Measurements from ENCODE around the gene AMACR. TPM values are rescaled to one million over a fixed set of nuclear protein-coding genes. Genes with fewer than 3 reads are reported as not detected.

Gene AMACR
- total RNA-seq, 2 experiments from 2014 or later, result 6.5 to 7.7 TPM

DNA sequence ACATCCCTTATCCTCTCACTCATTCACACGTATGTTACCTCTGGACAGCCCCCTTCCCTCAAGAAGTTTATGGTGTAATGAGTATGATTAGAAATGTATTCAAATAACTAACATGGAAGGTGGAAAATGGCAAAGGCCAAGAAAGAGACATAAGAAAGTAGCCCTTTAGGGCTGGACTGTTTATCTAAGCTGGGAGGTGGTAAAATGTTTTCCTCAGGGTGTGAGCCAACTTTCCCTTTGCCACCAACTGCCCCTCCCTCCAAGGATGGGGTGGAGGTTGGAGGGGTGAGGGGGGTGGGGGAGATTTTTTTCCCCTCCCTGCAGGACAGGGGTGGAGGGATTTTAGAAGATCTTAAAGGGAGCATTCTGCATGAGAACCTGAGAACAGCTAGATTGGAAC is 31.5 kb downstream of the AMACR start:
- Mint-ChIP-seq H3K27me3 (peaks cover 1% of the 10 kb centered on the region), H3K4me1 (ENCODE audit: low read depth) (peaks cover 10% of the 10 kb centered on the region), H3K27ac (no peak overlapping the region), H3K36me3 (ENCODE audit: low read depth) (no peaks in the 10 kb centered on the region), H3K9me3 (no peaks in the 10 kb centered on the region), H3K4me3 (no peak overlapping the region)
- no peak for ATAC-seq
- CTCF ChIA-PET, result no interaction called here
- no peak for DNase-seq
- intact Hi-C loops (cut with micrococcal nuclease), result no loop called here
- POLR2A ChIA-PET, result no interaction called here
- TF ChIP-seq, protein P1, sequence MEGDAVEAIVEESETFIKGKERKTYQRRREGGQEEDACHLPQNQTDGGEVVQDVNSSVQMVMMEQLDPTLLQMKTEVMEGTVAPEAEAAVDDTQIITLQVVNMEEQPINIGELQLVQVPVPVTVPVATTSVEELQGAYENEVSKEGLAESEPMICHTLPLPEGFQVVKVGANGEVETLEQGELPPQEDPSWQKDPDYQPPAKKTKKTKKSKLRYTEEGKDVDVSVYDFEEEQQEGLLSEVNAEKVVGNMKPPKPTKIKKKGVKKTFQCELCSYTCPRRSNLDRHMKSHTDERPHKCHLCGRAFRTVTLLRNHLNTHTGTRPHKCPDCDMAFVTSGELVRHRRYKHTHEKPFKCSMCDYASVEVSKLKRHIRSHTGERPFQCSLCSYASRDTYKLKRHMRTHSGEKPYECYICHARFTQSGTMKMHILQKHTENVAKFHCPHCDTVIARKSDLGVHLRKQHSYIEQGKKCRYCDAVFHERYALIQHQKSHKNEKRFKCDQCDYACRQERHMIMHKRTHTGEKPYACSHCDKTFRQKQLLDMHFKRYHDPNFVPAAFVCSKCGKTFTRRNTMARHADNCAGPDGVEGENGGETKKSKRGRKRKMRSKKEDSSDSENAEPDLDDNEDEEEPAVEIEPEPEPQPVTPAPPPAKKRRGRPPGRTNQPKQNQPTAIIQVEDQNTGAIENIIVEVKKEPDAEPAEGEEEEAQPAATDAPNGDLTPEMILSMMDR (IDR thresholded peaks at IDR 0.05), result no peak

DNA sequence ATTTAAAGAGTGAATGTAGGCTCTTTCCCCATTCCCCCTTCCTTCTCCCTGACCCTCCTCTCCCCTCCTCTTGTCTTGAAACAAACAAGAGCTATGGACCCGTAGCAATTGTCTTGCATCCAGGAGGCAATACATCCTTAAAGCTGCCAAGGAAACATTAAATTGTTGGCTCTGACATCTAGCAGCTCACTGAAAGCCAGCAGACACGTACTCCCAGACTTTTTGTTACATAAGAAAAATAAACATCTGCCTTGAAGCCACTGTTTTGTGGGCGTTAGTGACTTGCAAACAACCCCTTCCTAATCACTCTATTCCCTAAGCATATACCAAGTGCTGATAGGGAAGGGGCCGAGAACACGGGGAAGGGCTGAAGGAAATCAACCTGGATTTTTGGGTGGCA is 32.0 kb downstream of the AMACR start:
- ChIA-PET POLR2A (no interaction called here), CTCF (no interaction called here)
- Mint-ChIP-seq H3K27me3 (peaks cover 1% of the 10 kb centered on the region), H3K27ac (no peak overlapping the region), H3K4me1 (ENCODE audit: low read depth) (peaks cover 10% of the 10 kb centered on the region), H3K4me3 (no peak overlapping the region), H3K36me3 (ENCODE audit: low read depth) (no peaks in the 10 kb centered on the region), H3K9me3 (no peaks in the 10 kb centered on the region)
- DNase-seq (no peak), ATAC-seq (no peak)
- TF ChIP-seq, protein P1 (IDR thresholded peaks at IDR 0.05), result no peak
- intact Hi-C loops (cut with micrococcal nuclease), result no loop called here

DNA sequence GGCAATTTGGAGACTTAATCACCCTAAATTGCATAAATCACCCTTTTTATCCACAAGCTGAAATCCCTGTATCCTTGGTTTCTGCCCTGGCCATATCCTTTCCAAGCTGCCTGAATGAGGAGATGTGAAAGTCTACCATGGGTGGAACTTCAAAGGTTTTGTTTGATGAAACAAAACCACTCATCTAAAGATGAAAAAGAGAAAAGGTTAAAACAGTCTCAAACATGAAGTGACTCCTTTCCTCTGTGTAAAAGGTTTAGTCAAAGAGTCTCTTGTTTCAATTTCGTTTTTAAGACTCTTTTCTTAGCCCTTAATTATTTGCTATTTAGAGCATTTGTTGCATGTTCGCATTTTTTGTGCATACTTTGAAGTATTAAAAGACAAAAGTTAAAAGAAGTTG is 34.6 kb downstream of the AMACR start:
- Mint-ChIP-seq H3K4me1 (ENCODE audit: low read depth) (peaks cover 10% of the 10 kb centered on the region), H3K9me3 (no peaks in the 10 kb centered on the region), H3K27me3 (peaks cover 1% of the 10 kb centered on the region), H3K27ac (no peak overlapping the region), H3K4me3 (no peak overlapping the region), H3K36me3 (ENCODE audit: low read depth) (no peaks in the 10 kb centered on the region)
- POLR2A ChIA-PET, result no interaction called here
- DNase-seq (no peak), ATAC-seq (peak; percentile 64)
- CTCF ChIA-PET, result no interaction called here
- TF ChIP-seq, protein P1 (IDR thresholded peaks at IDR 0.05), result no peak
- intact Hi-C loops (cut with micrococcal nuclease), result no loop called here

DNA sequence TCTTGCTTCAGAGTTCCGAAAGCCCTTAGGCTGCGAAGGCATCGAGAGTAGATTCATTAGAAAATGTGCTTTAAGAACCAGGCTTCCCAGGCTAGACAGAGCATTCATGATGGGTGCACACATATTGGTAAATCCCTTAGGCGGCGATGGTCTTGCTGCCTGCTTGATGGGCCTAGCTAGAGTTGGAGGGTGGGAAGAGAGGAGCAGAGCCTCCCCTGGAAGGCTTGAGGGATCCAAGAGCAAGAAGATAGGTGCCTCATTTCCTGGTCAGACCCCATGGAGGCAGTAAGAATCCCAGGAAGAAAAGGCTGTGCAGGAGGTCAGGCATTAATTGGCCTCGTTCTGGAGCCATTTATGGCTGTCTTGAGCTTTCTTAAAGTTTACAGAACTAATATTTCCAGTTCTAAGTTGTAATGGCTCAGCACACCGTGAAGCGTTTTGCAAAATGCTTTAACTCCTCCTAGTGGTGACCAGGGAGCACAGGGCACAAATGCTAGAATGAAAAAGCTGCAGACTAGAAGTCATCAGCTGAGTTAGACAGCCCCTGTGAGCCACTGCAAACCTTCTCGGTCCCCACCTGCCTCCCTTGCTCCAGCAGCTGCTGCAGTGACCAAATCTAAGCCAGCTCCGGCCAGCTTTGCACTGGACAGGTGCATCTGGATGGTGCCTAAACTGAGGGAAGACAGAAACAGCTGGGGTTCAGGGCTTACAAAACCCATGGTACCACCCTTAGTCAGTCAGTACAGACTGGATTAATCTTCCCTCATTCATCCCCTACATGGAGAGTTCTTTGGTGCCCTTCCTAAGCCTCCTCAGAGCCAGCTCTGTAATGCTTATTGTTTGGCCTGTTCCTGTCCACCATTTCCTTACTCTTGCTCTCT is 38.0 kb downstream of the AMACR start:
- Mint-ChIP-seq H3K27ac (no peak overlapping the region), H3K4me1 (ENCODE audit: low read depth) (peaks cover 14% of the 10 kb centered on the region), H3K36me3 (ENCODE audit: low read depth) (no peaks in the 10 kb centered on the region), H3K9me3 (no peaks in the 10 kb centered on the region), H3K27me3 (no peaks in the 10 kb centered on the region), H3K4me3 (no peak overlapping the region)
- ATAC-seq (peak; percentile 69), DNase-seq (peak; percentile 15)
- TF ChIP-seq, protein P1 (IDR thresholded peaks at IDR 0.05), result peak; percentile 50
- intact Hi-C loops (cut with micrococcal nuclease), result no loop called here
- CTCF ChIA-PET, result interaction anchor here (0.6 to 3.3 kb wide), 21 partner anchors 9 to 539 kb away, joined by 3 to 26 read pairs (median 4); partner anchors contain the start of gene RXFP3
- POLR2A ChIA-PET, result no interaction called here

DNA sequence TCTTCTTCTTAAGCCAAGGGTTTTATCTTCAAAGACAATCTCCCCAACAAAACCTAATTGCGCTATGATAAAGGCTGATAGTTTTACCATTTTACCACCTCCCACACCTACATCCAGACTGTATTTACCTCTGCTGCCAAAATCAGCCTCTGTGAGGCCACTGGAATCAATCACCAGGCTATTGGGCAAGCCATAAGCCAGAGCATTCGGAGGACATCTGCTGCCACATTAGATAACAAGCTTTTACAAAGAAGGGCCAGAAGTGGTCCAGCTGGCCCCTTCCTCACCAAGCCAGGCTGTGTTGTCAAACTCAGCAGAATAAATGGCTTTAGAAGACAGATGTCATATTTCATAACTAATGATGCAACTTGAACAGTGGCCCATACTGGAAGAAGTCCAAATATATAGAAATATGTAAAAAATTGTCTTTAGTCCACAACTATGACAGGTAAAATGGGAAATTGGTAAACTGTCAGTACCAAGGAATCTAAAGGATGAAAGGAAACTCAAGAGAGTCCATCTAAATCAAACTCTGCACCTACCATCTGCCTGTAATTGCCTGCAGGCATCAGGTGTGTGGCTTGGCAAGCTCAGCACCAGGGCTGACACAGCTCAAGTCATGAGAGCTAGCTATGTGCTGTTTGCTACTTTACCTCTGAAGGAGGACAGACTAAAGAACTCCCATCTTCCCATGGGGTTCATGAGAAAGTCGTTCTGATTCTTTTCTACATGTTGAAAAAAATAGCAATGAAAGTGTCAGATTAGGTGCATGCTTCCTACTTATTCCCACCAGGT is 39.4 kb downstream of the AMACR start:
- no peak for DNase-seq
- no peaks in the 10 kb centered on the region for H3K27me3 Mint-ChIP-seq
- H3K9me3 Mint-ChIP-seq, result no peaks in the 10 kb centered on the region
- no peak overlapping the region for H3K4me3 Mint-ChIP-seq
- intact Hi-C loops (cut with micrococcal nuclease), result no loop called here
- H3K27ac Mint-ChIP-seq, result no peak overlapping the region
- ATAC-seq, result no peak
- POLR2A ChIA-PET, result no interaction called here
- CTCF ChIA-PET, result interaction anchor here (1.2 to 3.3 kb wide), 8 partner anchors 8 to 533 kb away, joined by 3 to 26 read pairs (median 12); partner anchors contain the start of gene RXFP3
- TF ChIP-seq, protein P1 (IDR thresholded peaks at IDR 0.05), result no peak
- peaks cover 16% of the 10 kb centered on the region for H3K4me1 Mint-ChIP-seq (ENCODE audit: low read depth)
- no peaks in the 10 kb centered on the region for H3K36me3 Mint-ChIP-seq (ENCODE audit: low read depth)

Measured in activated CD8-positive, alpha-beta T cell treated with anti-CD3 and anti-CD28 coated beads for 36 hours (primary cell).